HG03571 (cell line): ENCODE results near the gene NR5A2.

Source experiments
- ATAC-seq: cut with Tn5 transposase; IDR thresholded peaks from one replicate; pipeline ENCODE4 v1.9.1; 2021; ENCODE audit not compliant: unreplicated experiment

NR5A2 gene

DNA sequence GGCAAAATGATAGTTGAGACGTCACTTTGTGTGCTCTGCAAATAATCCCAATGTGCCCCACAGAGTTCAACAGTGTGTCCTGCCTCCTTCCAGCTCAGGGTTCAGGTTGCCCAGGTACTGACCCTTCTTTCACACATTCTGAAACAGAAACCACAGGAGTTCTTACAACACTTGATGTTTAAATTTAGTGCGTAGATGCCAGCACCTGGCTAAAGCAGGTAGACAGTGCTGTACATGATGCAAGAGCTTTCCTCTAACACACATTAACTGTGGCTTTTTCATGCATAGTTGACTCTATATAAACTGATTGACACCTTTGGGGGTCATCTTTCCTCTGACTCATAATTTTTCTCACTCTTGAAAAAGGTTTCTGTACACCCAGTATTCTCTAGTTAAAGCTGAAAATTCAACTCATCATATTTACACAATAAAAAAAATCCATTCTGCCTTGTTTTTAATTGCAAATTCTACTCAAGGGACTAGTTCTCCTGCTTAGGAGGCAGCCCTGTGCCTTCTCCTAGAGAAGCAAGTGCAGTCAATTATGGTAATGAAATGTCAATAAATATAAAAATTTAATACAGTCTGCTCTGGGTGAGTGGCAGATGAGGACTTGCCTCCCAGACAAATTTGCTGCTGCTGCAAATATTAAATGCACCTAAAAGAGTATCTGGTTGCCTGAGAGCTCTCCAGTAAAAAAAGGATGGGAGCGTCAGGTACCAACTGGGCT lies 91.4 kb downstream of the NR5A2 start:
- ATAC-seq: no peak

DNA sequence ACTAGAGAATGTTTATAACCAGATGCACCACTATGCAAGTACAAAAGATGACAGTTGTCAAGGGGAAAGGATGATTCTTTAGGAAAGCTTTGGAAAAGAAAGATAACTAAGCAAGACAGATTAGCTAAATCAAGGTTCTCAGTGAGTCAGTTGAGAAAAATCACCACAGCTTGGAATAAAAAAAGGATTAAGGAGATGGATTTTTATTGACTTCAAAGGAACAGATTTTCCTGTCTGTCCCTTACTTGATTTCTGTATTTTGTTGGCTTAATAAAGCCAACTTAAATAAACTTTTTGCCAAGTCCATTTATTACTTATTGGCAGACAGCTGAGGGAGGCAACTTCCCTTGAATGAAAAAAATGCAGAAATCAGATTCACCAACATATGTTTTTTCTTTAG lies 93.9 kb downstream of the NR5A2 start:
- ATAC-seq: no peak

DNA sequence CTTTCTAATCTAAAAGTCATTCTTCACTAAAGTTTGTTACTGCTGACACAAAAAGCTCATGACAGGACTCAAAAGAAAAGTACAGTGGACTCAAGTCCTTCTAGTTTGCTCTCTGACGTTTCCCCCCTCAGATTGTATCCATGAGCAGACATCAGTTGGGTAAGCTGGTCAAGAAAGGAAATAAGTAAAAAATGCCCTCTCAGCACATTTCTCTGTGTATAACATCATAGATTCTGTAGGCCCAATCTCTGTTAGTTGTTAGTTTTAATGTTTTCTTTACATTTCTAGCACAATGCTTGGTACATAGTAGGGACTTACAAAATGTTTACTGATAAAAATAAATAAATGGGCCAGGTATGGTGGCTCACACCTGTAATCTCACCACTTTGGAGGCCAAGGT lies 96.8 kb downstream of the NR5A2 start:
- no peak for ATAC-seq

DNA sequence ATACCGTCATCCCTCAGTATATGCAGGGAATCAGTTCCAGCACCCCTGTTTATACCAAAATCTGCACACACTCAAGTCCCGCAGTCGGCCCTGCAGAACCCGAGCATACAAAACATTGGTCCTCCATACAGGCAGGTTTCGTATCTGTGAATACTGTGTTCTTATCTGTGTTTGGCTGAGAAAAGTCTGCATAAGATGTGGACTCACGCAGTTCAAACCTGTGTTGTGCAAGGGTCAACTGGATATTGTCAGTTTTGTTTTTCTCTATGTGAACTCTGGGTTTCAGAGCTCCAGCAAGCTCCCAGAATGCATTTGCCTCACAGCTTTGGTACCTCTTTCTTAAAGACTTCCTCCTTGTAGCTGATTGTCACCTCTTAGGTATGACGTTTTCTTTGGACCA lies 100.6 kb downstream of the NR5A2 start:
- ATAC-seq: no peak

DNA sequence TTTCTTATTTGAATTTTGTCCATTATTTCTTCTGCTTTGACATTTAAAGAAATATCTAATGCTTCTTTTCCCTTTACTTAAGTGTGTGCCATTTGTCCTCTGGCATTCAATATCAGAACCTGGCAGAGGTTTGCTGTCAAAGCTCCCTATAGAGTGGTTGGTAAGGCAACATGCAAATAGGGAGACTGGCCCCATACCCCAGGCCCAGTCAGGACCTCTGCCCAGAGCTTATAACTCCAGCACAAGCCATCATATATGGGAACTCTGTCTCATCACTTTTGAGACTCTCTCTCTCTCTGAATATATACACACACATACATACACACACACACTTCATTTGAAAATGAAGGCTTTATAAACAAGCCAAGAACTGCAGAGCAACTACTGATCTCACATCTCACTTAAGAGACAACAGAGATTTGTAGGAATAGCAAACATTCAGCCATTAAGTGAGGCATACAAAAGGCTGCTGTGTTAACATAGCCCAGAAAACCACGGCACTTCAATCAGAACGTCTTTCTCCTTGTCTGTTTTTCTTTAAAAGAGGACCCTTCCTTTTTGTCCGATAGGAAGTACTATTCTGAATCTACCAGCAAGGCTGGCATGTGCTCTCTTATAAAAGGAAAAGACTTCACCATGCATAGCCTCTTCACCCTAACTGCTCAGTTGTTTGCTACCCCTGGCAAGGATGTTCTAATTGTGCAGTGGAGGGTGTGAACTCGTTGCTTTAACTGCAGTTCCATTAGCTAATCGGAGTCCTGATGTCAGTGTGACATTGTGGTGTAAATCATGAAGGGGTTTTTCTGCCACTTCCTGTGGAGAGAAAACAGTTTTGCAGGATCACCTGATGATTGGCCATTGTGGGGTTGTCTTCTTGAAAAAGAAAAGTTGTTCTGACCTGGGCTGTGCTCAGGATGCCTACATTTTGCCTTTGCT lies 101.7 kb downstream of the NR5A2 start:
- no peak for ATAC-seq

DNA sequence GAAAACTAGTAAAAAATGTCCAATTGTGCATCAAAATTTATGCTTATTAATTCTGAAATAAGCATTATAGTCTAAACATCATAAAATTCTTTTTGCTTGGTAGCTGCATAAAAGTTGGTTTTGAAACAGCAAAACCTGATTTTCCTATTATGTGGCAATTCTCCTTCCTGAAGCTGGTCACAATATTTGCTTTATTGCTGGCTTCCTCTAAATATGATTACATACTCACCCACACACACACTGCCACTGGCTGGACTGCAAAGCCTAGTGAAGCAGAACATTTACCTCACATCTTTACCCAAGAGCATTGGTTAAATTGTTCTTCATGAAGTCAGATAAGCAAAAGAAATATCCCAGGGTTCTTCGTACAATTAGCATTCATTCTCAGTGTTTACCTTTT lies 103.0 kb downstream of the NR5A2 start:
- no peak for ATAC-seq

DNA sequence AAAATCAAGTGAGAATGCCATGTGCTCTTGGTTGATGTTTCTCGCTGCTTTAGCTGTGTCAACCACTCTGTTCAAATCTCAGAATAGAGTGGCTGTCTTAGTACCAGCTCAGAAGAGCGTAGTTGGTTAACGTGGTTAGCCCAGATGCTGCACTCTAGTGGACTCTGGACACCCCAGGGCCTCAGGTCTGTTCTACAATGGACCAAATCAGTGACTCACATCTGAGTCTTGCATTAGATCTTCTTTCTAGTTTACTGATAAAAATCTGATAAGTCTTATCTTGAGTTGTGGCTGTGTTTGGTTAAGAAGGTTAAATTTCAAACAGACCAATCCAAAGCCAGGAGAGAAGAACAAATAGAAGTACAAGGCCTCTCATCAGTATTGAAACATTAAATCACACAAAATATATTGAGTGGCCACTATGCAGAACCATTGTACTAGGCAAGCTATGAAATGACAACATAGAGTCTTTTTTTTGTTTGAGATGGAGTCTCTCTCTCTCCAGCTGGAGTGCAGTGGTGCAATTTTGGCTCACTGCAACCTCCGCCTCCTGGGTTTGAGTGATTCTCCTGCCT lies 104.1 kb downstream of the NR5A2 start:
- ATAC-seq: no peak

DNA sequence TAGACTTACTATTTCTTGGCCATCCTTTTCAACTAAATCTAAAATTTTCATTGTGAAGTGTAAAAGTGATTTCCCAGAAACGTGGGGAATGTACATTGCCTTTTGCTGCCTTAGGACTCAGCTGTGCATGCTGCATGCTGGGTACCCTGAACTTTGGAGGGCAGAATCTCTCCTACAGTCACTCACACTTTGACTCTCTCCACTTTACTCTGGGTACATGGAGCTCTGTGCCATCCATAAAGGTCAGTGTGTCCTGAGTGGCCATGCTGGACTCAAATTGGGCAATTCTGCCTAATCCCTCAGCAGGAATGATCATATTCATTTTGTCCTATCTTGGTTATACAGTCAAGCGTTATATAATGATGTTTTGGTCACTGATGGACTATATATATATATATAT lies 105.6 kb downstream of the NR5A2 start:
- ATAC-seq: no peak

DNA sequence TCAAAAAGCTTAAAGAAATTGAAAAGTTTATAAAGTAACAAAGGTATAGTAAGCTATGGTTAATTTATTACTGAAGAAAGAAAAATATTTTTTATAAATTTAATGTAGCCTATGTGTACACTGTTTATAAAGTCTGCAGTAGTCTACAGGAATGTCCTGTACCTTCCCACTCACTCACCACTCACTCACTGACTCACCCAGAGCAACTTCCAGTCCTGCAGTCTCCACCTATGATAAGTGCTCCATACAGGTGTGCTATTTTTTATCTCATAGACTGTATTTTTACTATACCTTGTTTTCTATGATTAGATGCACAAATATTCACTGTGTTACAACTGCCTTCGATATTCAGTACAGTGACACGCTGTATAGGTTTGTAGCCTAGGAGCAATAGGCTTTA lies 106.6 kb downstream of the NR5A2 start:
- ATAC-seq: no peak

DNA sequence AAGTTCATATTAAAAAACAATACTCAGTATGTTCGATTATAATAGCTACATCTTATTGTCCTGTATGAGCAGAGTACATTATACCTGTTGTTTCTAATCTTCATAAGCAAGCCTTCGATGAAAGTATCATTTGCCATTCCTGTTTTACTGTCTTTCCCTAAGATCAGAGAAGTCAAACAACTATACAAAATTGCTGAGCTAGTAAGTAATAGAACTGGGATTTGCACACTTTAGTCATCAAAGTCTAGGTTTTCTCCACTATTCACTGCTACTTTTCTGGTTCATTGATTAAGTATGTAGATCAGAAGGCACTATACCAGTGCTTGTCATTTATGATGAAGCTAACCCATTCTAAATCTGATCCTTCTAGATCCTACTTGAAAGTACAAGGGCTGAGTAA lies 108.9 kb downstream of the NR5A2 start:
- no peak for ATAC-seq

DNA sequence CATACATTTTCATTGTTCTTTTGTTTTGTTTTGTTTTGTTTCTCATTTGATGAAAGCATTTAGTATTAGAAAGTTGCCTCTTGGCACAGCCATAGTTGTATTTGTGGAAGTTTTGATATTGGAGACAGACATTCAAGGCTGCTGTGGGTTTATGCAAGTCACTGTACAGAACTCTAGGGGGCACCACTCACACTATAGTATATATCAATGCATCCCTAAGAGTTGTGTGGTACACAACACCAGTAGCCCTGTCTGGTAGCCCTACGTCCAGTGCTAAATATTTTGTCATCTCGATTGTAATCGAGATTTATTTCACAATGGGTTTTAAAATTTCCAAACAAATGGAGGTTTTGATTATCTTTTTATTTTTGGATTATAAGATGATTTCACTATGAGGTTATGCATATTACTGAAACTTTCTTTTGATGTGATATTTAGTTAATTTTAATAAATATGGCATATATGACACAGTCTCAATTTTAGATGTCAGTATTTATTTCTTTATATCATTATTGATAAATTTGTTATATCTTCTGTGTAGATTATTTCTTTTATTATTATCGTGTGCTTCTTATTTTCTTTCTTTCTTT lies 112.2 kb downstream of the NR5A2 start:
- ATAC-seq: peak; percentile 81

DNA sequence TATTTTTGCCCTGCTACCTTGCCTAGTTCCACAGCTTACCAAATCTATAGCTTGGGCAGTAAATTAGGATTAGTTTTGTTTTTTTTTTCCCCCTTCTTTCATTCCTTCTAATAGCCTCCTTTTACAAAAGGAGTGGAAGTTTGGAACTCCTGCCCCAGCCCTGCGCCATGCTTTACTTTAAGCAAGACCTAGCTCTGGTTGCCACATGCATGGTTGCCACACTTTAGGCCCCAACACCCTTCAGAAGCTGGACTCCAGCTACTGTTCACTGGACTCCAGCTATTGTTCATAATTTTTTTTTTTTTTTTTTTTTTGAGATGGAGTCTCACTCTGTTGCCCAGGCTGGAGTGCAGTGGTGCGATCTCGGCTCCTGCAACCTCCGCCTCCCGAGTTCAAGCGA lies 115.8 kb downstream of the NR5A2 start:
- ATAC-seq: no peak

DNA sequence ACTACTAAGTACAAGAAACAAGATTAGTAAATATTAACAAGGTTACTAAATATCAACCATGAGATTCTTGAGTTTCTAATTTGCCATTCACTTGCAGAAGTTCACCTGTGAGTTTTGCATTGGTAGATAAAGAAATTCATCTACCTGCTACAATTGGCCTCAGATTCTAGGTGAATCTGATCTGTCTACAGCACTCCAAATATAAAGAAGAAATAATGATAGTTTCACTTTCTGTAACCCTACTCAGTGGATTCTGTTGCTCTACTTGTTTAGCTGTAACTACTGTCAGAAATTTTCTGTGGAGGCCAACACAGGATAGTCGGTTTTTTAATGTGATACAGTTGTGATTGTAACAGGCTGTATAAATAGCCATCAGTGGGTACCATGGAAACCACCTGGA lies 118.6 kb downstream of the NR5A2 start:
- no peak for ATAC-seq

DNA sequence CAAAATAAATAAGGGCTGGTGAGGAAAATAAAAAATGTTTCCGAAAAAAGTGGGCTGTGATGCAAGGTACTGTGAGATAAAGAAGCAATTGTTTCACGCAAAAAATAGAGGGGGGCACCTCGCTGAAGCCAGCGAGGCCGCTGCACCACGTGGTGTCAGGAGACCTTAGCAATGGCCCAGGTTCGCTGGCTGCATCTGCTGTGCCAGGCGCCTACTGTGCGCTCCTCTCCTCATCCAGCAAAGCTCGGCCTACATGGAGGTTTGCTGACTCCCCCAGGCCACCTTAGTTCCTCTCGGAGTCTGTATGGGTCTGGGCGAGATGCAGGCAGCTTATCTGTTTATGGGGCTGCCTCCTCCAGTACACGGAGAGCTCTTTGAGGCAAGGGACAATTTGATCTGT lies 119.6 kb downstream of the NR5A2 start:
- ATAC-seq: no peak

DNA sequence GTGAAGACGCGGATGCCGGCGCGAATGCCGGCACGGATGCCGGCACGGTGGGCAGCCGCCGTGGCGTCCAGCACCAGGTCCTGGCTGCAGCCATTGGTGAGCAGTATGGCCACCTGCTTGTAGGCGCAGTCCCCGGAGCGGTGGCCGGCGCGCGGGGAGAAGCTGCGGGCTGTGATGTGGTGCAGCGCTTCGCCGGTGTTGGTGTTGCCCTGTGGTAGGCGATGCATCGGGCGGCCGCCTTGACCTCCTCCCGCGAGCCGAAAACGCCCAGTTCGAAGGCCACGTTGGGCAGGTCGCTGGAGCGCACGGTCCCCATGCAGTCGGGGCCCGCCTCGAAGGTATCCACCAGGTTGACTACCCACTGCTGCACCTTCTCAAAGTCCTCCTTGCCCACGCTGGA lies 120.2 kb downstream of the NR5A2 start:
- no peak for ATAC-seq

DNA sequence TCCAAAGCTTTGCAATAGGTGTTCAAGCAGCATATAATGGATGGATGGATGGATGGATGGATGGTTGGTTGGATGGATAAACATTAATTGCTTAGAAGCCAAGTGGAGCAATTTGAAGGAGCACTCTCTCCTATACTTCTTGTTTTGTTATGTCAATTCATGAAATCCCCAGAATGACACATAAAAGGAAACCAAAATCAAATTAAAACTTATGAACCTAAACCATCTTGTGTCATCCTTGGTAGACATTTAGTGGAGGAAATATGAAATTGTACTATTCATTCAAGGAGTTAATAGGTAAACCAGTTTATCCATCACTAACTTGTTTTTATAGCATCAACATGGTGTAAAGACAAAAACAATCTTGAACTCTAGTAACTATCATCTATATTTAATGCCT lies 122.5 kb downstream of the NR5A2 start:
- no peak for ATAC-seq

DNA sequence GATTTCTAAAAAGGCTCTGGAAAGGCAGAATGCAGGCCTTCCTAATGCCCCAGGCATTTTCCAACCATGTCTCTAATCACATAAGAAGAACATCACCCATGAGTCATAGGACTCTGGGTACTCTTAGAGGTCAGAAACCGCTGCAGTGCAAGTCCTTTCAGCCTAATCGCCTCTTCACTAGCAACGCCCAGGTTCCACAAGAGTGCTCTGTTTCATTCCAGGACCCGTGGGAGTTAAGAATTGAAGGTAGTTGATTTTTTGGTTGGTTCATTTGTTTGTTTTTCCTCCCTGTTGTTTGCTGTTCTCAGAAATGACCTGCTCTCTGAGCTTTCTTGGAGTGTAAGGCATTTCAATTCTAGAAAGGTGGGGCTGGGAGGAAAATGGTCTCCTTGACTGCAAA lies 123.2 kb downstream of the NR5A2 start:
- peak; percentile 34 for ATAC-seq

DNA sequence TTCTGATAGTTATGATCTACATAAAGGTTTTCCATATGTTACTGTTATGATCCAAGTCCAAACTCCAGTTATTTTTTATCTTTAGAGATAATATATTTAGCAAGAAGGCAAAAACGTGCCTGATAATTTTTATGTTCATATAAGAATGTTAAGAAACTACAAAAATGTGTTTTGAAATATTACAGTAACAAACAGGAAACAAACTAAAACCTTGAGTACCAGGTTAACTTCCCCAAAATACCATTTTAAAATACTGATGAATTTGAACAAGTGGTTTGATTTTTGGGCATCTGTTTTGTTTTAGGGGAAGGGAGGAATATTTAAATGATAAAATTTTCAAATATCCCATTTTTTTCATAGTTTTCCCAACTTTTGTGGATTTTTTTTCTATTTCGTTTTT lies 124.8 kb downstream of the NR5A2 start:
- no peak for ATAC-seq

DNA sequence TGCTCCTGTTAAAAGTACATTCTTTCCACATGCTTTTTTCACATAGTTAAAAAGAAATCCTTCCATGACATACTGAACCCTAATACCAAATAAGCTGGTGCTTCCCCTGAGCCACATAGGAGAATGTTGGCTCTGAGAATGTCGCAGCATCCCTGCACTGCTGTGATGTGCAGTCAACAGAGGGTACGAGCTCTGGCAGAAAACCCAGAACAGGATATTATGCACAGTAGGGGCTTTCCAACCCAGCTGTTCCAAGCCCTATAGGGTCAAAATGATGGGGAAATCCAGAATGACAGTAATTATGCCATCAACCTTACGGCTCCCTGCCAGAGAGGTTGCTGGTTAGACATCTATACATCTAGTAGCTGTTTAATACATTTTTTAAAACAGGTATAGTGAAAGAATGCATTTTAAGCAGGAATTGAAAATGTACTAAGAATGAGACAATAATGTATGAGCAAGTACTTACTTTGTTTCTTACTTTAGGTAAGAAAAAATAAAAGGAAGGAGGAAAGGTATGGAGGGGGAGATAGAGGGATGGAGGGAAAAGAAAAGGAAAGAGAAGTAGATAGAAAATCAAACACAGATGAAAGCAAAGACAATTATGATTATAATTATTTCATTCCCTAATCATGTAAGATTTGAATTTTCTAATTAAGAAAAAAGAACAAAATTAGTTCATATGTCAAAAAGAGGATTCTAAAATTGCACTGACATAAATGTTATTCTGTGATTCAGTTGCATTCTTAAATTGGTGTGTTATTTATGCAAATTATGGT lies 126.0 kb downstream of the NR5A2 start:
- peak; percentile 43 for ATAC-seq

DNA sequence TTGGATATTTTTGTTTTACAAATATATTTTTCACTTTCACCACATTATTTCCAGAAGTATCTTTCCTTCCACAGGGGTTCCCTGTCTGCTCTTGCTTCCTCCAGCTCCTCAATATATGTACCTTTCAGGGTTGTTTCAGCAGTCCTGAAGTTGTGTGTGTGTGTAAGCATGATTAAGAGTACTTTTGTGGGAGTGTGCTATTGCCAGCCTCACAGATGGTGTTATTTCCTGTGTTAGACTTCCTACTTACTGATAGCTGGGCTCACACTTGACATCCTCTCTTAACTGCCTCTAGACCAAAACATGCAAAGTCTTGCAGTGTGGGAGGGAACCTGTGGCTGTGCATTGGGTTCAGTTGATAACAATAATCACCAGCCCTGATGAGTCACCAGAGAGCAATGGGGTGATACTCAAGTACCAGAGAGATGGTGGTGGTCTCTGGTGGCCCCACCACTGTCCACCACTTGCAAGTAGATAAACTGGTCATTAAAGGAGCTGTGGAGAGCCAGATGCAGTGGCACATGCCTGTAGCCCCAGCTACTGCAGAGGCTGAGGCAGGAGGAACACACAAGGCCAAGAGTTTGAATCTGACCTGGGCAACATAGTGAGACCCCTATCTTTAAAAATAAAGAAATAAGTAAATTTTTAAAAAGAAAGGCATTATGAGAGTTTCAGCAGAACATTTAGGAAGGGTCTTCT lies 126.7 kb downstream of the NR5A2 start:
- peak; percentile 91 for ATAC-seq
